OCI-LY3 (cell line): ENCODE measurements around the gene GPRC5B.

Experiments
- EZH2phosphoT487 ChIP-seq: fragments of 200-600 bp; shearing (Covaris generic); IDR thresholded peaks from 2 replicates; pipeline ENCODE4 v1.6.1; 2018; ENCODE audit warnings: antibody characterized with exemption, mixed run types, low read depth
- TF ChIP-seq, protein P1 (sequence below): fragments of 200-600, 300-600 bp; sonication (generic); IDR thresholded peaks from 2 replicates; pipeline ENCODE4 v1.5.1; 2014; ENCODE audit warnings: antibody characterized with exemption, low read length, low read depth

- TF ChIP-seq, protein P1, sequence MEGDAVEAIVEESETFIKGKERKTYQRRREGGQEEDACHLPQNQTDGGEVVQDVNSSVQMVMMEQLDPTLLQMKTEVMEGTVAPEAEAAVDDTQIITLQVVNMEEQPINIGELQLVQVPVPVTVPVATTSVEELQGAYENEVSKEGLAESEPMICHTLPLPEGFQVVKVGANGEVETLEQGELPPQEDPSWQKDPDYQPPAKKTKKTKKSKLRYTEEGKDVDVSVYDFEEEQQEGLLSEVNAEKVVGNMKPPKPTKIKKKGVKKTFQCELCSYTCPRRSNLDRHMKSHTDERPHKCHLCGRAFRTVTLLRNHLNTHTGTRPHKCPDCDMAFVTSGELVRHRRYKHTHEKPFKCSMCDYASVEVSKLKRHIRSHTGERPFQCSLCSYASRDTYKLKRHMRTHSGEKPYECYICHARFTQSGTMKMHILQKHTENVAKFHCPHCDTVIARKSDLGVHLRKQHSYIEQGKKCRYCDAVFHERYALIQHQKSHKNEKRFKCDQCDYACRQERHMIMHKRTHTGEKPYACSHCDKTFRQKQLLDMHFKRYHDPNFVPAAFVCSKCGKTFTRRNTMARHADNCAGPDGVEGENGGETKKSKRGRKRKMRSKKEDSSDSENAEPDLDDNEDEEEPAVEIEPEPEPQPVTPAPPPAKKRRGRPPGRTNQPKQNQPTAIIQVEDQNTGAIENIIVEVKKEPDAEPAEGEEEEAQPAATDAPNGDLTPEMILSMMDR, result no peak
- TF ChIP-seq EZH2phosphoT487, result no peak
These were observed 26.9 kb downstream of the GPRC5B start for GRCh38 chr16:19857593-19858339.
